T-helper 1 cell treated with Interleukin-12 subunit alpha and Interleukin-12 subunit beta and Interleukin-4 antibody, amounts not matched to agents 30 μg/mL and 1 μg/mL, for 36 hours (primary cell): ENCODE results near the gene TOM1.
"Not testable (repeated sequence)": the region's sequence is repeated elsewhere in the genome, so short reads cannot be mapped to it uniquely, and the experiment has no call there.

Experiments used
- H3K27ac Mint-ChIP-seq: one replicate; pipeline ENCODE4 v1.8.0; 2021; ENCODE audit warnings: mild to moderate bottlenecking, mixed read lengths
- H3K27me3 Mint-ChIP-seq: one replicate; pipeline ENCODE4 v1.8.0; 2021; ENCODE audit warnings: low read depth, mixed read lengths
- H3K36me3 Mint-ChIP-seq: one replicate; pipeline ENCODE4 v1.8.0; 2021; ENCODE audit warnings: low read depth, mixed read lengths
- H3K4me1 Mint-ChIP-seq: one replicate; pipeline ENCODE4 v1.8.0; 2021; ENCODE audit warnings: low read depth, mixed read lengths
- H3K4me3 Mint-ChIP-seq: one replicate; pipeline ENCODE4 v1.8.0; 2021; ENCODE audit warnings: mild to moderate bottlenecking, moderate library complexity, mixed read lengths
- H3K9me3 Mint-ChIP-seq: one replicate; pipeline ENCODE4 v1.8.0; 2021; ENCODE audit warnings: mixed read lengths

The TOM1 gene

GRCh38 chr22:35393116-35394010 lies 93.7 kb downstream of the TOM1 start:
- Mint-ChIP-seq H3K27me3 (peaks cover 5% of the 10 kb centered on the region), H3K36me3 (no peaks in the 10 kb centered on the region), H3K4me3 (no peak overlapping the region), H3K9me3 (no peaks in the 10 kb centered on the region), H3K4me1 (no peaks in the 10 kb centered on the region), H3K27ac (no peak overlapping the region)

- H3K4me3 Mint-ChIP-seq = no peak overlapping the region
- no peak overlapping the region for H3K27ac Mint-ChIP-seq
- no peaks in the 10 kb centered on the region for H3K9me3 Mint-ChIP-seq
- no peaks in the 10 kb centered on the region for H3K4me1 Mint-ChIP-seq
- H3K36me3 Mint-ChIP-seq = no peaks in the 10 kb centered on the region
- peaks cover 5% of the 10 kb centered on the region for H3K27me3 Mint-ChIP-seq
Measured at GRCh38 chr22:35394011-35394312, 94.3 kb downstream of the TOM1 start.

GRCh38 chr22:35394810-35395563 lies 95.3 kb downstream of the TOM1 start:
- H3K27ac Mint-ChIP-seq = no peak overlapping the region
- no peaks in the 10 kb centered on the region for H3K9me3 Mint-ChIP-seq
- H3K36me3 Mint-ChIP-seq = peaks cover 2% of the 10 kb centered on the region
- peaks cover 1% of the 10 kb centered on the region for H3K27me3 Mint-ChIP-seq
- H3K4me3 Mint-ChIP-seq = no peak overlapping the region
- peaks cover 3% of the 10 kb centered on the region for H3K4me1 Mint-ChIP-seq

- H3K27me3 Mint-ChIP-seq, H3K27ac Mint-ChIP-seq, H3K9me3 Mint-ChIP-seq, H3K4me3 Mint-ChIP-seq: not testable (repeated sequence)
- H3K4me1 Mint-ChIP-seq = peaks cover 11% of the 10 kb centered on the region
- H3K36me3 Mint-ChIP-seq = peaks cover 10% of the 10 kb centered on the region
Measured at GRCh38 chr22:35396622-35397021, 96.9 kb downstream of the TOM1 start.

- no peaks in the 10 kb centered on the region for H3K27me3 Mint-ChIP-seq
- H3K27ac Mint-ChIP-seq = no peak overlapping the region
- peaks cover 16% of the 10 kb centered on the region for H3K4me1 Mint-ChIP-seq
- peaks cover 10% of the 10 kb centered on the region for H3K36me3 Mint-ChIP-seq
- H3K4me3 Mint-ChIP-seq = no peak overlapping the region
- no peaks in the 10 kb centered on the region for H3K9me3 Mint-ChIP-seq
Measured at GRCh38 chr22:35397095-35397904, 97.6 kb downstream of the TOM1 start.
